ENCODE measurements around the gene CD163L1.

GRCh38 chr12:7441216-7441615 is 2.7 kb downstream of the CD163L1 start:
- TF ChIP-seq, protein P1, sequence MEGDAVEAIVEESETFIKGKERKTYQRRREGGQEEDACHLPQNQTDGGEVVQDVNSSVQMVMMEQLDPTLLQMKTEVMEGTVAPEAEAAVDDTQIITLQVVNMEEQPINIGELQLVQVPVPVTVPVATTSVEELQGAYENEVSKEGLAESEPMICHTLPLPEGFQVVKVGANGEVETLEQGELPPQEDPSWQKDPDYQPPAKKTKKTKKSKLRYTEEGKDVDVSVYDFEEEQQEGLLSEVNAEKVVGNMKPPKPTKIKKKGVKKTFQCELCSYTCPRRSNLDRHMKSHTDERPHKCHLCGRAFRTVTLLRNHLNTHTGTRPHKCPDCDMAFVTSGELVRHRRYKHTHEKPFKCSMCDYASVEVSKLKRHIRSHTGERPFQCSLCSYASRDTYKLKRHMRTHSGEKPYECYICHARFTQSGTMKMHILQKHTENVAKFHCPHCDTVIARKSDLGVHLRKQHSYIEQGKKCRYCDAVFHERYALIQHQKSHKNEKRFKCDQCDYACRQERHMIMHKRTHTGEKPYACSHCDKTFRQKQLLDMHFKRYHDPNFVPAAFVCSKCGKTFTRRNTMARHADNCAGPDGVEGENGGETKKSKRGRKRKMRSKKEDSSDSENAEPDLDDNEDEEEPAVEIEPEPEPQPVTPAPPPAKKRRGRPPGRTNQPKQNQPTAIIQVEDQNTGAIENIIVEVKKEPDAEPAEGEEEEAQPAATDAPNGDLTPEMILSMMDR (IDR thresholded peaks at IDR 0.05), result no peak
- TF ChIP-seq POLR2A (IDR thresholded peaks at IDR 0.05), result no peak

Data from body of pancreas (tissue), 4 donors.